Fibroblast of lung (primary cell): Measurements from ENCODE around the gene IGF1. TPM values are rescaled to one million over a fixed set of nuclear protein-coding genes. Genes with fewer than 3 reads are reported as not detected.

ENCODE experiments used
- DNase-seq, 2 donors: peaks; one replicate each; pipeline versions ENCODE4 v3.0.0 to v3.0.0-alpha.2; 2010; ENCODE audit warnings: low read depth in 2 of 2
- H2AFZ ChIP-seq: 2 replicates; pipeline ENCODE4 v1.5.1; 2012; ENCODE audit warnings: low read length, control low read depth, inconsistent platforms
- H3K27ac ChIP-seq: 2 replicates; pipeline ENCODE4 v1.5.1; 2011; ENCODE audit warnings: low read length, control low read depth; ENCODE audit not compliant: insufficient read depth
- H3K27me3 ChIP-seq: 2 replicates; pipeline ENCODE4 v1.5.1; 2011; ENCODE audit warnings: mild to moderate bottlenecking, low read length; ENCODE audit not compliant: control insufficient read depth, insufficient read depth
- H3K36me3 ChIP-seq: 2 replicates; pipeline ENCODE4 v1.5.1; 2011; ENCODE audit warnings: low read length; ENCODE audit not compliant: control insufficient read depth, insufficient read depth
- H3K4me1 ChIP-seq: 2 replicates; pipeline ENCODE4 v1.5.1; 2011; ENCODE audit warnings: low read length; ENCODE audit not compliant: control insufficient read depth, insufficient read depth; ENCODE audit errors: extremely low read depth
- H3K4me2 ChIP-seq: 2 replicates; pipeline ENCODE4 v1.5.1; 2011; ENCODE audit warnings: low read length, control low read depth; ENCODE audit not compliant: insufficient read depth; ENCODE audit errors: extremely low read depth
- H3K4me3 ChIP-seq, 4 experiments: fragments of 200-600 bp in 1 of 4; sonication (generic) in 1 of 4; replicated peaks in 1 of 4; 2 replicates each; pipeline ENCODE4 v1.5.1; 2011 to 2016; ENCODE audit warnings: low read length in 4 of 4, low read depth in 3 of 4, mild to moderate bottlenecking in 3 of 4, control low read depth in 2 of 4, inconsistent platforms in 1 of 4, mixed read lengths in 1 of 4; ENCODE audit not compliant: insufficient read depth in 1 of 4; ENCODE audit errors: control extremely low read depth in 1 of 4
- H3K79me2 ChIP-seq: 2 replicates; pipeline ENCODE4 v1.5.1; 2012; ENCODE audit warnings: mild to moderate bottlenecking, low read length, inconsistent platforms; ENCODE audit not compliant: control insufficient read depth, insufficient read depth
- H3K9ac ChIP-seq: 2 replicates; pipeline ENCODE4 v1.5.1; 2011; ENCODE audit warnings: mild to moderate bottlenecking, low read length, control low read depth; ENCODE audit not compliant: insufficient read depth
- H3K9me3 ChIP-seq: 2 replicates; pipeline ENCODE4 v1.5.1; 2012; ENCODE audit warnings: low read depth, low read length; ENCODE audit not compliant: control insufficient read depth, insufficient read depth
- H4K20me1 ChIP-seq: 2 replicates; pipeline ENCODE4 v1.5.1; 2011; ENCODE audit warnings: low read length; ENCODE audit not compliant: control insufficient read depth, insufficient read depth; ENCODE audit errors: extremely low read depth
- EZH2 ChIP-seq: IDR thresholded peaks from 2 replicates; pipeline ENCODE4 v1.5.1; 2012; ENCODE audit warnings: low read length, control low read depth, mild to moderate bottlenecking; ENCODE audit errors: missing control alignments
- polyA plus RNA-seq, 2 donors: library from polyadenylated mRNA; depleted of rRNA in 1 of 2; stranded (reverse) in 1 of 2; unstranded in 1 of 2; fragments of >200 nt; gene quantifications; 2 replicates each; pipeline ENCODE4 v1.2.1, GENCODE V29; 2011 to 2012; ENCODE audit warnings: missing spikeins in 1 of 2
- total RNA-seq: library from RNA; depleted of rRNA; stranded (reverse); fragments of >200 nt; gene quantifications from 2 replicates; pipeline ENCODE4 v1.2.1, GENCODE V29; 2014
- TF ChIP-seq, protein P1 (sequence below), 2 donors: IDR thresholded peaks in 1 of 2; conservative IDR thresholded peaks in 1 of 2; 1 replicate in 1 of 2; 2 replicates in 1 of 2; pipeline ENCODE4 v1.5.1; 2011 to 2012; ENCODE audit warnings: low read length in 2 of 2, control low read depth in 1 of 2, inconsistent platforms in 1 of 2, low read depth in 1 of 2, mild to moderate bottlenecking in 1 of 2

Gene IGF1
- total and polyA plus RNA-seq, 2 donors (not counting 1 experiment from before 2014, with no cell fraction given), result 0.05 to 0.83 TPM

DNA sequence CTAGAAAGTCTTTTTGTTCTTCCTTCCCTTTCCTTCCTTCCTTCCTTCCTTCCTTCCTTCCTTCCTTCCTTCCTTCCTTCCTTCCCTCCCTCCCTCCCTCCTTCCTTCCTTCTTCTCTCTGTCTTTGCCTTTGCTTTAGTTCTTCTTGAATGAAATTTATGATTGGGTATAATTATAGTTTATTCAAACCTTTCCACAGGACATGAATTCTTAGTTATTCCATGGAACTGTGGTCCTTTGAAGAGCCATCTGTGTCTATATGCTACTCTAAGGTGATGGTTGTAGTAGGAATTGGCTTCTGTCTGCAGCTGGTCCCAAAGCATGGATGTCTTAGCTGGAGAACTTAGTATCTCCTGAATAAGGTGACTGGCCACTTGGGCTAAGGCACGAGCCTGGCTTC, 64.8 kb downstream of the IGF1 start:
- Histone ChIP-seq H3K79me2 (no peaks in the 10 kb centered on the region), H3K36me3 (no peaks in the 10 kb centered on the region), H3K27ac (no peak overlapping the region)

DNA sequence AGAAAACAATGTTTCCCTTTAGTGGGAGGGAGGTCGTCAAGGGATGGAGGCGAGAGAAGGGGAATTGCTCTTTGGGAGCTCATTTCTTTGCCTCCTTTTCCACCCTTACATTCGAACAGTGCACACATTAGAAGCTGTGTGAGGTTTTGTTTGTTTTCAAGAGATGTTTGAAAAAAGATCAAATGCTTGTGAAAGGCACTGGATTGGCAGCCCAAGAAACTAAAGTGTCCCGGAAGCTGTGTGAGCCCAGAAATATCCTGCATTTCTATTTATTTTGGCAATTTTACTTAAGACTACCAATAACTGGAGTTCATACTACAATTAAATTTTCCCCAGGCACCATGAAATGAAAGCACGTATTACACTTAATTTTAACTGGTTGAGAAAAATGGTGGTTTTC, 67.0 kb downstream of the IGF1 start:
- Histone ChIP-seq H3K4me2 (no peak overlapping the region), H3K4me1 (no peaks in the 10 kb centered on the region), H4K20me1 (no peaks in the 10 kb centered on the region), H3K36me3 (no peaks in the 10 kb centered on the region), H3K27ac (no peak overlapping the region), H3K9me3 (no peaks in the 10 kb centered on the region), H3K79me2 (no peaks in the 10 kb centered on the region), H3K9ac (no peak overlapping the region), H3K4me3 (no peak overlapping the region), H2AFZ (no peak overlapping the region), H3K27me3 (no peaks in the 10 kb centered on the region)
- no peak for TF ChIP-seq EZH2
- TF ChIP-seq, protein P1, sequence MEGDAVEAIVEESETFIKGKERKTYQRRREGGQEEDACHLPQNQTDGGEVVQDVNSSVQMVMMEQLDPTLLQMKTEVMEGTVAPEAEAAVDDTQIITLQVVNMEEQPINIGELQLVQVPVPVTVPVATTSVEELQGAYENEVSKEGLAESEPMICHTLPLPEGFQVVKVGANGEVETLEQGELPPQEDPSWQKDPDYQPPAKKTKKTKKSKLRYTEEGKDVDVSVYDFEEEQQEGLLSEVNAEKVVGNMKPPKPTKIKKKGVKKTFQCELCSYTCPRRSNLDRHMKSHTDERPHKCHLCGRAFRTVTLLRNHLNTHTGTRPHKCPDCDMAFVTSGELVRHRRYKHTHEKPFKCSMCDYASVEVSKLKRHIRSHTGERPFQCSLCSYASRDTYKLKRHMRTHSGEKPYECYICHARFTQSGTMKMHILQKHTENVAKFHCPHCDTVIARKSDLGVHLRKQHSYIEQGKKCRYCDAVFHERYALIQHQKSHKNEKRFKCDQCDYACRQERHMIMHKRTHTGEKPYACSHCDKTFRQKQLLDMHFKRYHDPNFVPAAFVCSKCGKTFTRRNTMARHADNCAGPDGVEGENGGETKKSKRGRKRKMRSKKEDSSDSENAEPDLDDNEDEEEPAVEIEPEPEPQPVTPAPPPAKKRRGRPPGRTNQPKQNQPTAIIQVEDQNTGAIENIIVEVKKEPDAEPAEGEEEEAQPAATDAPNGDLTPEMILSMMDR (conservative IDR thresholded peaks at IDR 0.05 in 1 of 2, IDR thresholded peaks at IDR 0.05 in 1 of 2; ENCODE audit: low read depth in 1 of 2, low read length in 2 of 2), result no peak
- DNase-seq, result no peak

More for the DNA sequence above, 64.8 kb downstream of the IGF1 start:
- Histone ChIP-seq H3K9me3 (no peaks in the 10 kb centered on the region), H3K4me1 (no peaks in the 10 kb centered on the region), H3K27me3 (no peaks in the 10 kb centered on the region), H2AFZ (no peak overlapping the region), H3K4me3 (no peak overlapping the region), H3K9ac (no peak overlapping the region), H4K20me1 (no peaks in the 10 kb centered on the region), H3K4me2 (no peak overlapping the region)
- no peak for DNase-seq
- no peak for TF ChIP-seq EZH2
- TF ChIP-seq, protein P1 (conservative IDR thresholded peaks at IDR 0.05 in 1 of 2, IDR thresholded peaks at IDR 0.05 in 1 of 2; ENCODE audit: low read depth in 1 of 2, low read length in 2 of 2), result no peak

DNA sequence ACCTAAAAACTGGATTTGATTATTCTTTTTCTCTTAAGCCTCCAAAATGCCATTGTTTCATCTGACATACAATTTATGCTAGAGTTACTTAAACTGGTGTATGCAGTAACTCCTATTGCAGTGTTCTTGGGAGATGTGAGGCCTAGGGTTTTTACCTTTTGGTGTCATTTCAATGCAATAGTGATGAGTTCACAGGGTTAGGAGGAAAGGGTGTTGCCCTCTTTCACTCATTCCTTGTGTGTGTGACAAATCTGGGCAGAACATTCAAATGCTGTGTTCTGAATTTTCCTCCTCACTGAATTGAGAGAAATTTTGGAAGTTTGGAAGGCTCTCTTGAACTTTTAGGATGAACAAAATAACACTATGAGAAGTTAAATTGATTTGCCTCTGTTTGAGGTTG, 69.9 kb downstream of the IGF1 start:
- H3K4me2 ChIP-seq, result no peak overlapping the region
- TF ChIP-seq, protein P1 (conservative IDR thresholded peaks at IDR 0.05 in 1 of 2, IDR thresholded peaks at IDR 0.05 in 1 of 2; ENCODE audit: low read depth in 1 of 2, low read length in 2 of 2), result no peak
- TF ChIP-seq EZH2, result no peak
- H3K27me3 ChIP-seq, result no peaks in the 10 kb centered on the region
- no peak overlapping the region for H3K4me3 ChIP-seq
- H3K4me1 ChIP-seq, result no peaks in the 10 kb centered on the region
- H4K20me1 ChIP-seq, result no peaks in the 10 kb centered on the region
- no peaks in the 10 kb centered on the region for H3K9me3 ChIP-seq
- no peak overlapping the region for H3K27ac ChIP-seq
- no peak for DNase-seq
- no peaks in the 10 kb centered on the region for H3K79me2 ChIP-seq
- H3K36me3 ChIP-seq, result no peaks in the 10 kb centered on the region
- H3K9ac ChIP-seq, result no peak overlapping the region
- no peak overlapping the region for H2AFZ ChIP-seq
